PFSK-1 (cell line): ENCODE results near the gene GPR179.

ENCODE experiments used
- FOXP2 ChIP-seq: optimal IDR thresholded peaks from 2 replicates; pipeline ENCODE3; 2011; ENCODE audit warnings: borderline replicate concordance, control low read depth, inconsistent platforms; ENCODE audit not compliant: insufficient read depth; ENCODE audit errors: extremely low read length, extremely low read depth
- POLR2AphosphoS5 ChIP-seq: IDR thresholded peaks from 2 replicates; pipeline ENCODE4 v1.6.1; 2012; ENCODE audit warnings: low read depth, mild to moderate bottlenecking, control low read depth, low read length, moderate library complexity
- REST ChIP-seq, 2 experiments: IDR thresholded peaks; 2 replicates each; pipeline versions ENCODE4 v1.6.1 to v1.8.0; 2011 to 2012; ENCODE audit warnings: low read depth in 2 of 2, low read length in 2 of 2, control low read depth in 1 of 2, inconsistent platforms in 1 of 2, mild to moderate bottlenecking in 1 of 2, moderate library complexity in 1 of 2; ENCODE audit not compliant: insufficient read depth in 1 of 2
- SIN3A ChIP-seq: IDR thresholded peaks from 2 replicates; pipeline ENCODE4 v1.6.1; 2012; ENCODE audit warnings: mild to moderate bottlenecking, low read length, moderate library complexity, borderline replicate concordance; ENCODE audit not compliant: insufficient read depth
- TAF1 ChIP-seq: IDR thresholded peaks from 2 replicates; pipeline ENCODE4 v1.6.1; 2012; ENCODE audit warnings: low read length, control low read depth, borderline replicate concordance; ENCODE audit not compliant: insufficient read depth

- TF ChIP-seq FOXP2 (no peak), REST (IDR thresholded peaks at IDR 0.05; ENCODE audit: insufficient read depth in 1 of 2, low read depth in 2 of 2, low read length in 2 of 2) (no peak), POLR2AphosphoS5 (no peak), SIN3A (no peak), TAF1 (no peak)
These were observed 18.1 kb upstream of the GPR179 start for GRCh38 chr17:38361694-38362465.
